SKM-1 treated with dmso at 0.1 percent for 144 hours (cell line): ENCODE results near the gene TECRL.

ENCODE experiments used
- DNase-seq: peaks from one replicate; lab custom pipeline; 2025; ENCODE audit not compliant: unreplicated experiment; lab: John Stamatoyannopoulos, UW

Gene TECRL

GRCh38 chr4:64409300-64409699 lies at the start of gene TECRL:
Gene TECRL, minus strand, starts transcription at chr4:64409450. Its CDS starts 99 bp downstream, at chr4:64409351.
- no peak for DNase-seq

- DNase-seq, result no peak
Measured at GRCh38 chr4:64432674-64433073, 23.4 kb upstream of the TECRL start.

- DNase-seq, result no peak
Measured at GRCh38 chr4:64430933-64431332, 21.7 kb upstream of the TECRL start.

- DNase-seq, result no peak
Measured at GRCh38 chr4:64417974-64418373, 8.7 kb upstream of the TECRL start.

GRCh38 chr4:64407000-64407399 lies 2.2 kb downstream of the TECRL start:
- no peak for DNase-seq

- DNase-seq, result no peak
Measured at GRCh38 chr4:64405761-64406160, 3.5 kb downstream of the TECRL start.

- no peak for DNase-seq
Measured at GRCh38 chr4:64402684-64403083, 6.6 kb downstream of the TECRL start.

GRCh38 chr4:64399313-64400109 lies 9.7 kb downstream of the TECRL start:
- no peak for DNase-seq

GRCh38 chr4:64394469-64394868 lies 14.8 kb downstream of the TECRL start:
- DNase-seq, result no peak

GRCh38 chr4:64388252-64388651 lies 21.0 kb downstream of the TECRL start:
- DNase-seq, result no peak

- DNase-seq, result no peak
Measured at GRCh38 chr4:64385220-64385619, 24.0 kb downstream of the TECRL start.

GRCh38 chr4:64384237-64385203 lies 24.7 kb downstream of the TECRL start:
- no peak for DNase-seq

- DNase-seq, result no peak
Measured at GRCh38 chr4:64368741-64369140, 40.5 kb downstream of the TECRL start.

- no peak for DNase-seq
Measured at GRCh38 chr4:64361399-64361740, 47.9 kb downstream of the TECRL start.

- DNase-seq, result no peak
Measured at GRCh38 chr4:64360664-64361398, 48.4 kb downstream of the TECRL start.

- DNase-seq, result no peak
Measured at GRCh38 chr4:64359489-64359888, 49.8 kb downstream of the TECRL start.

GRCh38 chr4:64353904-64354303 lies 55.3 kb downstream of the TECRL start:
- DNase-seq, result no peak

- no peak for DNase-seq
Measured at GRCh38 chr4:64341711-64342110, 67.5 kb downstream of the TECRL start.

GRCh38 chr4:64340218-64341110 lies 68.8 kb downstream of the TECRL start:
- no peak for DNase-seq

- no peak for DNase-seq
Measured at GRCh38 chr4:64334964-64335363, 74.3 kb downstream of the TECRL start.
